Measurements from ENCODE around the gene PLA2G2C. TPM values are rescaled to one million over a fixed set of nuclear protein-coding genes. Genes with fewer than 3 reads are reported as not detected.

The PLA2G2C gene
- polyA plus RNA-seq, 5 donors: 0.06 to 0.13 (median 0.10) TPM; not detected in 1

GRCh38 chr1:20209471-20209870, 23.2 kb upstream of the PLA2G2C start:
- DNase-seq: no peak

DNA sequence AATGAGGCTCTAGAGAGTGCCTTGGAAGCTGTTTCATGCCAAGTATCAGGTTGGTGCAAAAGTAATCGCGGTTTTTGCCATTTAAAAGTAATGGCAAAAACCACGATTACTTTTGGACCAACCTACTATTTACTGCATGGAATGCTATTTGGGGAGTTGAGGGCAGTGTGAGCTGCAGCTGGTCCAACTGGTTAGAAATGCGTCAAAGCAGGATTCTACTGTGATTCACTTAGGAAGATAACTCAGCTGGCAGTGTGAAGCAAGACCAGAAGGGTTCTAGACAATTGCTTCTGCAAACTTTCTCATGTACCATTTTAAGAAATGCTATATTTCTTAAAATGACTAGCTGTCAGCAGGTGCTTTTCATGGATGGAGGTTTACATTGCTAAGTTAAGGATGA, 21.2 kb upstream of the PLA2G2C start:
- DNase-seq: no peak

- no peak for DNase-seq
Observed at GRCh38 chr1:20202166-20202565, 15.8 kb upstream of the PLA2G2C start.

DNA sequence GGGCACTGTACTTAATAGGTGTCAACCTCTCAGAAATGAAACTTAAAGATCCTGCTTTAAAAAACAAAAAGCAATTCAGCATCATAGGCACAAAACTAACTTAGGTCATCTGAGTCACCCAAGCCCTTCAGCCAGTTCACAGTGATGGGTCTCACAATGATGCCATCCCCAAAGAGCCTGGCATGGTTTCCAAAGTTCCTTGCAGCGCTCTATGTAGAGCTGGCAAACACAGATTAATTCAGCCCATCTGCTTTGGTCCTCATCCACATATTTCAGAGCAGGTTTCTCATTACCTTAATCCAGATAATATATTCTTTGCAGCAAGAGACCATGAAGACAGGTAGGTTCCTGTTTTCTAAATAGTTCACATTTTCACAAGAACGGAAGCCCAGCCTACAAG, 14.6 kb upstream of the PLA2G2C start:
- no peak for DNase-seq

DNA sequence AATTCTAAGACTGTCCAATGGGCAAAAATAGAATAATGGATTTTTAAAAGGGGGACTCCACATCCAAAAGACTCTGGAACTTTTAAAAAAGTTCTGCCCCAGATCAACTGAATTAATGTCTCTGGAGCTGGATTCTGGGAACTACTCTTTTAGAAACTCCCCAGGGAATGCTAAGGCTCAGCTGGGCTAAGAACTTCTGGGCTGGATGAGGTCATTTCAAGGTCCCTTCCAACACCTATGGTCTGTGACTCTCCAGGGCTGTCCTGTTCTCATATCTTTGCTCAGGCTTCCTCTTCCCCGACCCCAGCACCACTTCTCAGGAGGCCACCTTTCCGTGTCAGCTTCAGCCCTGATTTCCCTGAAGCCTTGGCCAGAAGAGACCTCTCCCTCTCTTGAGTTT, 13.5 kb upstream of the PLA2G2C start:
- no peak for DNase-seq

GRCh38 chr1:20199403-20199802, 13.1 kb upstream of the PLA2G2C start:
- no peak for DNase-seq

DNA sequence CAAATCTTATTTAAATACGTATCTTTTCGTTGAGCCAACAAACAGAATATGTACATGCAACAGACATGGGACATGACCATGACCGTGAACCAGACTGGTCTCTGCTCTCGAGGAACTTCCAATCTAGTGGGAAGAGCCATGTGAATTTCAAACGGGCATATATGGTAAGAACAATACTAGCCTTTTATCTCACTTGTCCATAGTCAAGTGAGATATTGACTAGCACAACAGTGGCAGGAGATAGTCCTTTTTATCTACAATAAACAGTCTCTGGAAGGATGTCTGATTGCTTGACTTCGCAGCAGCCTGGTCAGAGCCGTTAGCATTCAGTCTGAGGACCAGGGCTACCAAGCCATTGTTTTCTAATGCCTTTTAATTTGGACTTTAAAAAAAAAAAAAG, 12.6 kb upstream of the PLA2G2C start:
- no peak for DNase-seq

DNA sequence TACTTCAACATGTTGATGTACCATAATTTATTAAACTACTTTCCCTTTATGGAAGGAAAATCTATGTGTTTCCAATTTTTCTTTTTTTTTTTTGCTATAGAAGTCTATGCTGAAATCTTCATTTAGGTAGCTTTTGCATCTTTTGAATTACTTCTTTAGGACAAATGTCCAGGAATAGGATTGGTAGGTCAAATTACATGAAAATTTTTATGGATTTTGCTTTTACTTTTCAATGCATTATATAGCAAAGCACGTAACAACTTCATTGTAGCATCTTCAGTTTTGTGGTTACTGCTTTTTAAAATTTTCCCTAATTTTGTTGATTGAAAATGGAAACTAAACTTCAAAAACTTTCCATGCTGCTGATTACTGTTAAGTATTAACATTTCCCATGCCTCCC, 12.0 kb upstream of the PLA2G2C start:
- DNase-seq: no peak

- no peak for DNase-seq
Observed at GRCh38 chr1:20197329-20197791, 11.0 kb upstream of the PLA2G2C start.

DNA sequence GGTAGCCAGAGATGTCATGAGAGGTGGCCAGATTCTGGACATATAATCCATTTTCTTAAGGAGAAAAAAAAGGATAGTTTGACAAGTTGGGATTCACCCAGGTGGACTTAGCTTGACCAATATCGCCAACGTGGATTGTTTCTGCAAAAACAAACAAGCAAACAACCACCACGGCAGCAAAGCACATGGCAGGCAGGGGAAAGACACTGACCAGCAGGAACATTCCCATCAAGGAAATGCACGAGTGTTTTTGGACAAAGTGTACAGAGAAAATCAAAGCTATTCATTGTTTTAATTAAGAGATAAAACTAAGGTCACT, 9.1 kb upstream of the PLA2G2C start:
- DNase-seq: no peak

- DNase-seq: peak in 1 of 2 donors; percentile 19
Observed at GRCh38 chr1:20194757-20195461, 8.6 kb upstream of the PLA2G2C start.

GRCh38 chr1:20194224-20194623, 7.9 kb upstream of the PLA2G2C start:
- no peak for DNase-seq

GRCh38 chr1:20192871-20193411, 6.6 kb upstream of the PLA2G2C start:
- no peak for DNase-seq

GRCh38 chr1:20192364-20192763, 6.0 kb upstream of the PLA2G2C start:
- DNase-seq: no peak

DNA sequence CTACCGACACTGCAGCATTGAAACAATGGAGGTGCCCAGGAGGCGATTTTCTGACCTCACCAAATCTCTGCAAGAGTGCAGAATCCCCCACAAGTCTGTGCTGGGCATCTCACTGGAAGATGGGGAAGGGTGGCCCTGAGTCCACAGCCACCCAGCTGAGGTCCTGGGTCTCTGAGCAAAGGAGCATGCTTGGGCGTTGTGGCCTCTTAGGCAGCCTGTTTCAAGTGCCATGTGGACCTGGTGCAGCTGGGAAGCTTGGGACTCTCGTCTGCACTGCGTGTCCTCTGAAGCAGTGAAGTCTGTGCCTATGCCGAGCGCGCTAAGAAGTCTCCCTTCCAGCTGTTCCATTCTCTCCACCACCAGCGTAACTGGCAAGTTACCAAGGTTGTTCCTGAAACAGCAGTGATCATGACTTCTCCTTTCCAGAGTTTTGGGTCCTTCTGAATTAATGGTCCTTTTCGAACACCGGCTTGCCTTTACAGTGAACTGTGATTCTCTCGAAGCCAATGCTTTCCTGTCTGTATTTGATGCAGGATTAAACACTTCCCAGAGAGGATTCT, 5.0 kb upstream of the PLA2G2C start:
- DNase-seq: no peak

- no peak for DNase-seq
Observed at GRCh38 chr1:20190256-20191160, 4.2 kb upstream of the PLA2G2C start.

DNA sequence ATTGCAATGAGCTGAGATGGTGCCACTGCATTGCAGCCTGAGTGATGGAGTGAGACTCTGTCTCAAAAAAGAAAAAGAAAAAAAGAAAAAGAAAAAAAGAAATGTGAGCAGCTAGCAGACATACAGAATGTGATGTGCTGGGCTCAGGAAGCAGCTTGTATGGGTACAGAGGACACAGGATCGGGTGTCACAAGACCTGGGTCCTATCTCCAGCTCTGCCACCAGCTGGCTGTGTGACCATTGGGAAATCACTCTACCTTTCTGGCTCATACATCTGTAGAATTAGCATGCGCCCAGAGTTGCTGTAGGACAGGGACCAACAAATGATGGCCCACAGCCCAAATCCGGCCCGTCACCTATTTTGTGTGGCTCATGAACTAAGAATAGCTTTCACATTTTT, 3.3 kb upstream of the PLA2G2C start:
- DNase-seq: no peak

DNA sequence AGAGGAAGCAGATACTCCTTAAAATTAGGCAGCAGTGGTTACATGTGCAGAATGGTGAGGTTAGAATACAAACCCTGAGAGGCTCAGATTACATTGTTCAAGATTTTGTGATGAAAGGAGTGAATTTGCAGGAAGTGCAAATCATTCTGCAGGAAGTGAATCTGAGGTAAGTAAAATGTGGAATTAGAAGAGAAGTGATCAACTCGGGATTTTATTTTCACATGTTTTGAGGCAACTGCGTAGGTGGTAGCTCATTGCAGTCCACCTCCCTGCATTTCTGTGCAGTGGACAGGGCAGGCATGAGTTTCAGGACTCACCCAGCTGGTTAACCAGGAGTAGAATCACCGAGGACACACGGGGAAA, 2.1 kb upstream of the PLA2G2C start:
- no peak for DNase-seq

GRCh38 chr1:20187813-20188454, 1.6 kb upstream of the PLA2G2C start:
- DNase-seq: no peak

GRCh38 chr1:20187103-20187812, 940 bp upstream of the PLA2G2C start:
- no peak for DNase-seq

DNA sequence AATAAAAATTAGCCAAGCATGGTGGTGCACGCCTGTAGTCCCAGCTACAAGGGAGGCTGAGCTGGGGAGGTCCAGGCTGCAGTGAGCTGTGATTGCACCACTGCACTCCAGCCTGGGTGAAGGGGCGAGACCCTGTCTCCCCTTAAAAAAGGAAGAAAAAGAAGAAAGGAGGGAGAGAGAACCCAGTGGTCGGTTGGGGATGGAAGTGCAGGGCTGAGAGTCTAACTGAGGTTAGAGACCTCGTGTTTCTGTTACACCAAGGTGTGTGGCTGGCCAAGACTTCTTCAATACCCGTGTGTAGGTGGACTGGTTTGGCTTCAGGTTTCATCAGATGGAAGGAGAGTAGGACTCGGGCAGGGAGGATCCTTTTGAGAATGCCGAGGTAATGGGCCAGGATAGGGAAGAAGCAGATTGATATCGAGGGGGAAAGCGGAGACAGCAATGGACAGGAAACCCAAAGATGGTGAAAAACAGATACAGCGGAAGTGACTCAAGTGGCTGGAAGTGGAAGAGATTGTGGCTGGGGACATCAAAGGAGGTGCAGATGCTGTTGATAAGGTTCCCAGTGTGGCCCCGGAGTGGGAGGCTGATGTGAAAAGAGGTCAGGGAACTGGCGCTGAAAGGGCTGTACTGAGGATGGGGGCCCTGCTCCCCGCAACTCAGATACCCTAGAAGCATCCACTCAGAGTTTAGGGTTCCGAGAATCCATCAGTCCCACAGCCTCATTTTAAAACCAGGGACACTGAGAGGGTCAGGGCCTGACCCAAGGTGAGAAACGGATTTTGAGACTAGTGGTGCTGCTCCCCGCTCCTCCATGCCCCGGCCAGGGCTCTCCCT, 1.1 kb downstream of the PLA2G2C start:
- DNase-seq: no peak

All from right lung (tissue), 5 donors.